ENCODE data around the gene PALM. TPM values are rescaled to one million over a fixed set of nuclear protein-coding genes. Genes with fewer than 3 reads are reported as not detected.

PALM gene
- total and polyA plus RNA-seq, 9 of the 15 experiments (the other 6 are each of a cell fraction or from before 2014, with no cell fraction given) = 0.04 to 6.6 (median 1.7) TPM

DNA sequence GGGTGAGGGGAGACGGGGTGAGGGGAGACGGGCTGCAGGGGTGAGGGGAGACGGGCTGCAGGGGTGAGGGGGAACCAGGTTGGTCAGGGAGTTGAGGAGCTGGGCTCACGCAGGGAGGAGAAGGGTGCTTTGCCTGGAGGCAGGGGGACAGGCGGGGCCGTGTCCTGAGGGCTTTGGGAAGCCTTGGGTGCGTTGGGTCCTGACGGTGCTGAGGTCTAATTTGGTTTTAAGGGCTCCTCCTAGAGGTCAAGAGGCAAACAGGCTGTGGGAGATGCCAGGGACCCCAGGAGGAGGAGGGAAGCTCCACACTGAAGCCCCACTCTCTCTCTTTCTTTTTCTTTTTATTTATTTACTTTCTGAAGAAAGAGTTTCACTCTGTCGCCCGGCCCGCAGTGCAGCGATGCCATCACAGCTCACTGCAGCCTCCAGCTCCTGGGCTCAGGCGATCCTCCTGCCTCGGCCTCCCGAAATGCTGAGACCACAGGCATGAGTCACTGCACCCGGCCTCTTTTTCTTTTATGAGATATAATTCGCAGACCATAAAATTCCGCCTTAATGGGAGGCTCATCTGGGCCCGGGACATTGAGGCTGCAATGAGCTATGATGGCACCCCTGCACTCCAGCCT, 32.9 kb downstream of the PALM start (continued):
- TF ChIP-seq, protein P1, sequence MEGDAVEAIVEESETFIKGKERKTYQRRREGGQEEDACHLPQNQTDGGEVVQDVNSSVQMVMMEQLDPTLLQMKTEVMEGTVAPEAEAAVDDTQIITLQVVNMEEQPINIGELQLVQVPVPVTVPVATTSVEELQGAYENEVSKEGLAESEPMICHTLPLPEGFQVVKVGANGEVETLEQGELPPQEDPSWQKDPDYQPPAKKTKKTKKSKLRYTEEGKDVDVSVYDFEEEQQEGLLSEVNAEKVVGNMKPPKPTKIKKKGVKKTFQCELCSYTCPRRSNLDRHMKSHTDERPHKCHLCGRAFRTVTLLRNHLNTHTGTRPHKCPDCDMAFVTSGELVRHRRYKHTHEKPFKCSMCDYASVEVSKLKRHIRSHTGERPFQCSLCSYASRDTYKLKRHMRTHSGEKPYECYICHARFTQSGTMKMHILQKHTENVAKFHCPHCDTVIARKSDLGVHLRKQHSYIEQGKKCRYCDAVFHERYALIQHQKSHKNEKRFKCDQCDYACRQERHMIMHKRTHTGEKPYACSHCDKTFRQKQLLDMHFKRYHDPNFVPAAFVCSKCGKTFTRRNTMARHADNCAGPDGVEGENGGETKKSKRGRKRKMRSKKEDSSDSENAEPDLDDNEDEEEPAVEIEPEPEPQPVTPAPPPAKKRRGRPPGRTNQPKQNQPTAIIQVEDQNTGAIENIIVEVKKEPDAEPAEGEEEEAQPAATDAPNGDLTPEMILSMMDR (IDR thresholded peaks at IDR 0.05 in 2 of 3, conservative IDR thresholded peaks at IDR 0.05 in 1 of 3; ENCODE audit: insufficient read depth in 2 of 3, low read depth in 1 of 3, low read length in 3 of 3) = peak; percentile 41 to 60 (median 43); a peak in 5 of 6 replicates
- TF ChIP-seq, protein P2, sequence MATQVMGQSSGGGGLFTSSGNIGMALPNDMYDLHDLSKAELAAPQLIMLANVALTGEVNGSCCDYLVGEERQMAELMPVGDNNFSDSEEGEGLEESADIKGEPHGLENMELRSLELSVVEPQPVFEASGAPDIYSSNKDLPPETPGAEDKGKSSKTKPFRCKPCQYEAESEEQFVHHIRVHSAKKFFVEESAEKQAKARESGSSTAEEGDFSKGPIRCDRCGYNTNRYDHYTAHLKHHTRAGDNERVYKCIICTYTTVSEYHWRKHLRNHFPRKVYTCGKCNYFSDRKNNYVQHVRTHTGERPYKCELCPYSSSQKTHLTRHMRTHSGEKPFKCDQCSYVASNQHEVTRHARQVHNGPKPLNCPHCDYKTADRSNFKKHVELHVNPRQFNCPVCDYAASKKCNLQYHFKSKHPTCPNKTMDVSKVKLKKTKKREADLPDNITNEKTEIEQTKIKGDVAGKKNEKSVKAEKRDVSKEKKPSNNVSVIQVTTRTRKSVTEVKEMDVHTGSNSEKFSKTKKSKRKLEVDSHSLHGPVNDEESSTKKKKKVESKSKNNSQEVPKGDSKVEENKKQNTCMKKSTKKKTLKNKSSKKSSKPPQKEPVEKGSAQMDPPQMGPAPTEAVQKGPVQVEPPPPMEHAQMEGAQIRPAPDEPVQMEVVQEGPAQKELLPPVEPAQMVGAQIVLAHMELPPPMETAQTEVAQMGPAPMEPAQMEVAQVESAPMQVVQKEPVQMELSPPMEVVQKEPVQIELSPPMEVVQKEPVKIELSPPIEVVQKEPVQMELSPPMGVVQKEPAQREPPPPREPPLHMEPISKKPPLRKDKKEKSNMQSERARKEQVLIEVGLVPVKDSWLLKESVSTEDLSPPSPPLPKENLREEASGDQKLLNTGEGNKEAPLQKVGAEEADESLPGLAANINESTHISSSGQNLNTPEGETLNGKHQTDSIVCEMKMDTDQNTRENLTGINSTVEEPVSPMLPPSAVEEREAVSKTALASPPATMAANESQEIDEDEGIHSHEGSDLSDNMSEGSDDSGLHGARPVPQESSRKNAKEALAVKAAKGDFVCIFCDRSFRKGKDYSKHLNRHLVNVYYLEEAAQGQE (IDR thresholded peaks at IDR 0.05; ENCODE audit: borderline replicate concordance) = no peak
- TF ChIP-seq, protein P2 (CRISPR knock-in tag; IDR thresholded peaks at IDR 0.05; ENCODE audit: low read depth) = no peak
- TF ChIP-seq, protein P3, sequence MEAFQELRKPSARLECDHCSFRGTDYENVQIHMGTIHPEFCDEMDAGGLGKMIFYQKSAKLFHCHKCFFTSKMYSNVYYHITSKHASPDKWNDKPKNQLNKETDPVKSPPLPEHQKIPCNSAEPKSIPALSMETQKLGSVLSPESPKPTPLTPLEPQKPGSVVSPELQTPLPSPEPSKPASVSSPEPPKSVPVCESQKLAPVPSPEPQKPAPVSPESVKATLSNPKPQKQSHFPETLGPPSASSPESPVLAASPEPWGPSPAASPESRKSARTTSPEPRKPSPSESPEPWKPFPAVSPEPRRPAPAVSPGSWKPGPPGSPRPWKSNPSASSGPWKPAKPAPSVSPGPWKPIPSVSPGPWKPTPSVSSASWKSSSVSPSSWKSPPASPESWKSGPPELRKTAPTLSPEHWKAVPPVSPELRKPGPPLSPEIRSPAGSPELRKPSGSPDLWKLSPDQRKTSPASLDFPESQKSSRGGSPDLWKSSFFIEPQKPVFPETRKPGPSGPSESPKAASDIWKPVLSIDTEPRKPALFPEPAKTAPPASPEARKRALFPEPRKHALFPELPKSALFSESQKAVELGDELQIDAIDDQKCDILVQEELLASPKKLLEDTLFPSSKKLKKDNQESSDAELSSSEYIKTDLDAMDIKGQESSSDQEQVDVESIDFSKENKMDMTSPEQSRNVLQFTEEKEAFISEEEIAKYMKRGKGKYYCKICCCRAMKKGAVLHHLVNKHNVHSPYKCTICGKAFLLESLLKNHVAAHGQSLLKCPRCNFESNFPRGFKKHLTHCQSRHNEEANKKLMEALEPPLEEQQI (IDR thresholded peaks at IDR 0.05) = no peak
- no peak for TF ChIP-seq STAG1 (CRISPR knock-in tag; IDR thresholded peaks at IDR 0.05; ENCODE audit: borderline replicate concordance)
- TF ChIP-seq, protein P4, sequence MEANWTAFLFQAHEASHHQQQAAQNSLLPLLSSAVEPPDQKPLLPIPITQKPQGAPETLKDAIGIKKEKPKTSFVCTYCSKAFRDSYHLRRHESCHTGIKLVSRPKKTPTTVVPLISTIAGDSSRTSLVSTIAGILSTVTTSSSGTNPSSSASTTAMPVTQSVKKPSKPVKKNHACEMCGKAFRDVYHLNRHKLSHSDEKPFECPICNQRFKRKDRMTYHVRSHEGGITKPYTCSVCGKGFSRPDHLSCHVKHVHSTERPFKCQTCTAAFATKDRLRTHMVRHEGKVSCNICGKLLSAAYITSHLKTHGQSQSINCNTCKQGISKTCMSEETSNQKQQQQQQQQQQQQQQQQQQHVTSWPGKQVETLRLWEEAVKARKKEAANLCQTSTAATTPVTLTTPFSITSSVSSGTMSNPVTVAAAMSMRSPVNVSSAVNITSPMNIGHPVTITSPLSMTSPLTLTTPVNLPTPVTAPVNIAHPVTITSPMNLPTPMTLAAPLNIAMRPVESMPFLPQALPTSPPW (CRISPR knock-in tag; IDR thresholded peaks at IDR 0.05) = no peak
- no peak for TF ChIP-seq MYC (IDR thresholded peaks at IDR 0.05; ENCODE audit: low read depth, low read length)
- TF ChIP-seq MYC (CRISPR knock-in tag; IDR thresholded peaks at IDR 0.05; ENCODE audit: borderline replicate concordance, low read depth) = no peak
- no peak for TF ChIP-seq PTTG1 (tag; IDR thresholded peaks at IDR 0.05; ENCODE audit: low read depth)

Measured in K562 (cell line).